ENCODE data around the gene CAMK1.
A peak's percentile ranks its signal among the peaks of the same experiment; 100 is the strongest.

CAMK1 gene

GRCh38 chr3:9809615-9810432 is 40.1 kb upstream of the CAMK1 start, which contains the start of gene TTLL3:
TTLL3 (plus strand) TSS chr3:9810262; CDS start chr3:9810662, 400 bp downstream.
- peak within 1 kb of the TSS; percentile 43 for H3K4me3 ChIP-seq (replicated peaks; ENCODE audit: insufficient read depth, low read length)
- TF ChIP-seq GABPA (IDR thresholded peaks at IDR 0.05; ENCODE audit: low read depth) (no peak; the same call in 1 of the 2 replicates), POLR2AphosphoS5 (IDR thresholded peaks at IDR 0.05; ENCODE audit: low read depth) (peak; percentile 74)
- peak within 1 kb of the TSS; percentile 84 for H3K27ac ChIP-seq (replicated peaks)
- no peaks in the 10 kb centered on the region for H3K27me3 ChIP-seq (ENCODE audit: insufficient read depth, poor library complexity, severe bottlenecking)
- peak; percentile 66 to 81 for DNase-seq (ENCODE audit: low read depth in 1 of 2, low spot score in 1 of 2)

- H3K4me3 ChIP-seq (replicated peaks; ENCODE audit: insufficient read depth, low read length): peak overlapping the region; percentile 43
- no peaks in the 10 kb centered on the region for H3K27me3 ChIP-seq (ENCODE audit: insufficient read depth, poor library complexity, severe bottlenecking)
- DNase-seq (ENCODE audit: low read depth in 1 of 2, low spot score in 1 of 2): no peak
- TF ChIP-seq GABPA (IDR thresholded peaks at IDR 0.05; ENCODE audit: low read depth): no peak
- TF ChIP-seq, protein P1, sequence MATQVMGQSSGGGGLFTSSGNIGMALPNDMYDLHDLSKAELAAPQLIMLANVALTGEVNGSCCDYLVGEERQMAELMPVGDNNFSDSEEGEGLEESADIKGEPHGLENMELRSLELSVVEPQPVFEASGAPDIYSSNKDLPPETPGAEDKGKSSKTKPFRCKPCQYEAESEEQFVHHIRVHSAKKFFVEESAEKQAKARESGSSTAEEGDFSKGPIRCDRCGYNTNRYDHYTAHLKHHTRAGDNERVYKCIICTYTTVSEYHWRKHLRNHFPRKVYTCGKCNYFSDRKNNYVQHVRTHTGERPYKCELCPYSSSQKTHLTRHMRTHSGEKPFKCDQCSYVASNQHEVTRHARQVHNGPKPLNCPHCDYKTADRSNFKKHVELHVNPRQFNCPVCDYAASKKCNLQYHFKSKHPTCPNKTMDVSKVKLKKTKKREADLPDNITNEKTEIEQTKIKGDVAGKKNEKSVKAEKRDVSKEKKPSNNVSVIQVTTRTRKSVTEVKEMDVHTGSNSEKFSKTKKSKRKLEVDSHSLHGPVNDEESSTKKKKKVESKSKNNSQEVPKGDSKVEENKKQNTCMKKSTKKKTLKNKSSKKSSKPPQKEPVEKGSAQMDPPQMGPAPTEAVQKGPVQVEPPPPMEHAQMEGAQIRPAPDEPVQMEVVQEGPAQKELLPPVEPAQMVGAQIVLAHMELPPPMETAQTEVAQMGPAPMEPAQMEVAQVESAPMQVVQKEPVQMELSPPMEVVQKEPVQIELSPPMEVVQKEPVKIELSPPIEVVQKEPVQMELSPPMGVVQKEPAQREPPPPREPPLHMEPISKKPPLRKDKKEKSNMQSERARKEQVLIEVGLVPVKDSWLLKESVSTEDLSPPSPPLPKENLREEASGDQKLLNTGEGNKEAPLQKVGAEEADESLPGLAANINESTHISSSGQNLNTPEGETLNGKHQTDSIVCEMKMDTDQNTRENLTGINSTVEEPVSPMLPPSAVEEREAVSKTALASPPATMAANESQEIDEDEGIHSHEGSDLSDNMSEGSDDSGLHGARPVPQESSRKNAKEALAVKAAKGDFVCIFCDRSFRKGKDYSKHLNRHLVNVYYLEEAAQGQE (IDR thresholded peaks at IDR 0.05; ENCODE audit: insufficient replicate concordance, low read depth): no peak
- TF ChIP-seq POLR2AphosphoS5 (IDR thresholded peaks at IDR 0.05; ENCODE audit: low read depth): no peak
- TF ChIP-seq CTCF (IDR thresholded peaks at IDR 0.05; ENCODE audit: insufficient read depth, low read length): no peak
- no peak for TF ChIP-seq SPI1 (IDR thresholded peaks at IDR 0.05; ENCODE audit: borderline replicate concordance, low read depth)
- H3K27ac ChIP-seq (replicated peaks): peak overlapping the region; percentile 84
These were observed 39.5 kb upstream of the CAMK1 start for GRCh38 chr3:9809239-9809614.

GRCh38 chr3:9808345-9809037 is 38.7 kb upstream of the CAMK1 start:
- peak in 1 of 2 experiments; percentile 69 for DNase-seq (ENCODE audit: low read depth in 1 of 2, low spot score in 1 of 2)
- TF ChIP-seq POLR2AphosphoS5 (IDR thresholded peaks at IDR 0.05; ENCODE audit: low read depth): peak; percentile 52; the same call in 1 of the 2 replicates
- TF ChIP-seq, protein P1 (IDR thresholded peaks at IDR 0.05; ENCODE audit: insufficient replicate concordance, low read depth): no peak
- TF ChIP-seq SPI1 (IDR thresholded peaks at IDR 0.05; ENCODE audit: borderline replicate concordance, low read depth): no peak
- no peak for TF ChIP-seq GABPA (IDR thresholded peaks at IDR 0.05; ENCODE audit: low read depth)
- peak; percentile 21 for TF ChIP-seq CTCF (IDR thresholded peaks at IDR 0.05; ENCODE audit: insufficient read depth, low read length)
- peak overlapping the region; percentile 84; the same call in 1 of the 2 replicates for H3K27ac ChIP-seq (replicated peaks)
- H3K4me3 ChIP-seq (replicated peaks; ENCODE audit: insufficient read depth, low read length): no peak overlapping the region
- H3K27me3 ChIP-seq (ENCODE audit: insufficient read depth, poor library complexity, severe bottlenecking): no peaks in the 10 kb centered on the region

GRCh38 chr3:9807981-9808344 is 38.2 kb upstream of the CAMK1 start:
- TF ChIP-seq SPI1 (IDR thresholded peaks at IDR 0.05; ENCODE audit: borderline replicate concordance, low read depth): no peak
- TF ChIP-seq POLR2AphosphoS5 (IDR thresholded peaks at IDR 0.05; ENCODE audit: low read depth): no peak
- no peak for TF ChIP-seq CTCF (IDR thresholded peaks at IDR 0.05; ENCODE audit: insufficient read depth, low read length)
- TF ChIP-seq, protein P1 (IDR thresholded peaks at IDR 0.05; ENCODE audit: insufficient replicate concordance, low read depth): no peak
- TF ChIP-seq GABPA (IDR thresholded peaks at IDR 0.05; ENCODE audit: low read depth): no peak
- no peak for DNase-seq (ENCODE audit: low read depth in 1 of 2, low spot score in 1 of 2)
- Histone ChIP-seq H3K4me3 (replicated peaks; ENCODE audit: insufficient read depth, low read length) (no peak overlapping the region), H3K27ac (replicated peaks) (no peak overlapping the region), H3K27me3 (ENCODE audit: insufficient read depth, poor library complexity, severe bottlenecking) (no peaks in the 10 kb centered on the region)
